Measurements from ENCODE around the gene SCLY. TPM values are rescaled to one million over a fixed set of nuclear protein-coding genes. Genes with fewer than 3 reads are reported as not detected.

Gene SCLY
- total RNA-seq, 1 donor from 2014 or later = 44.0 TPM

- peaks cover 5% of the 10 kb centered on the region for H3K4me1 Mint-ChIP-seq (ENCODE audit: low read depth, unreplicated experiment)
- H3K27me3 Mint-ChIP-seq (ENCODE audit: unreplicated experiment) = no peaks in the 10 kb centered on the region
- peak overlapping the region; percentile 48 for H3K27ac Mint-ChIP-seq (ENCODE audit: unreplicated experiment)
- H3K9me3 Mint-ChIP-seq (ENCODE audit: unreplicated experiment) = peaks cover 6% of the 10 kb centered on the region
- no peak overlapping the region for H3K4me3 Mint-ChIP-seq (ENCODE audit: unreplicated experiment)
- DNase-seq = no peak
- no peak for TF ChIP-seq CTCF (IDR thresholded peaks at IDR 0.05; ENCODE audit: partially characterized antibody, unreplicated experiment)
- H3K36me3 Mint-ChIP-seq (ENCODE audit: unreplicated experiment) = no peaks in the 10 kb centered on the region
These were observed 38.3 kb downstream of the SCLY start for GRCh38 chr2:238098901-238099713.

- peaks cover 6% of the 10 kb centered on the region for H3K9me3 Mint-ChIP-seq (ENCODE audit: unreplicated experiment)
- TF ChIP-seq CTCF (IDR thresholded peaks at IDR 0.05; ENCODE audit: partially characterized antibody, unreplicated experiment) = no peak
- H3K4me3 Mint-ChIP-seq (ENCODE audit: unreplicated experiment) = no peak overlapping the region
- no peaks in the 10 kb centered on the region for H3K36me3 Mint-ChIP-seq (ENCODE audit: unreplicated experiment)
- H3K27me3 Mint-ChIP-seq (ENCODE audit: unreplicated experiment) = no peaks in the 10 kb centered on the region
- peaks cover 5% of the 10 kb centered on the region for H3K4me1 Mint-ChIP-seq (ENCODE audit: low read depth, unreplicated experiment)
- no peak overlapping the region for H3K27ac Mint-ChIP-seq (ENCODE audit: unreplicated experiment)
- no peak for DNase-seq
These were observed 38.9 kb downstream of the SCLY start for GRCh38 chr2:238099714-238100048.

GRCh38 chr2:238100049-238100820 is 39.4 kb downstream of the SCLY start, which contains the start of gene ESPNL:
Gene ESPNL, plus strand, starts transcription at chr2:238100340. Its CDS starts 80 bp downstream, at chr2:238100420.
- H3K4me1 Mint-ChIP-seq (ENCODE audit: low read depth, unreplicated experiment) = peaks cover 5% of the 10 kb centered on the region
- DNase-seq = peak; percentile 27
- peak within 1 kb of the TSS; percentile 64 for H3K27ac Mint-ChIP-seq (ENCODE audit: unreplicated experiment)
- no peaks in the 10 kb centered on the region for H3K27me3 Mint-ChIP-seq (ENCODE audit: unreplicated experiment)
- peaks cover 6% of the 10 kb centered on the region for H3K9me3 Mint-ChIP-seq (ENCODE audit: unreplicated experiment)
- H3K36me3 Mint-ChIP-seq (ENCODE audit: unreplicated experiment) = no peaks in the 10 kb centered on the region
- no peak within 1 kb of the TSS for H3K4me3 Mint-ChIP-seq (ENCODE audit: unreplicated experiment)
- no peak for TF ChIP-seq CTCF (IDR thresholded peaks at IDR 0.05; ENCODE audit: partially characterized antibody, unreplicated experiment)

GRCh38 chr2:238100821-238101771 is 40.3 kb downstream of the SCLY start:
- peaks cover 2% of the 10 kb centered on the region for H3K27me3 Mint-ChIP-seq (ENCODE audit: unreplicated experiment)
- no peak overlapping the region for H3K4me3 Mint-ChIP-seq (ENCODE audit: unreplicated experiment)
- no peak for DNase-seq
- H3K9me3 Mint-ChIP-seq (ENCODE audit: unreplicated experiment) = peaks cover 6% of the 10 kb centered on the region
- H3K36me3 Mint-ChIP-seq (ENCODE audit: unreplicated experiment) = no peaks in the 10 kb centered on the region
- H3K27ac Mint-ChIP-seq (ENCODE audit: unreplicated experiment) = peak overlapping the region; percentile 64
- peaks cover 5% of the 10 kb centered on the region for H3K4me1 Mint-ChIP-seq (ENCODE audit: low read depth, unreplicated experiment)
- no peak for TF ChIP-seq CTCF (IDR thresholded peaks at IDR 0.05; ENCODE audit: partially characterized antibody, unreplicated experiment)

Measured in glutamatergic neuron (in vitro differentiated cells).